HFFc6 (cell line): ENCODE results near the gene CPSF4. TPM values are rescaled to one million over a fixed set of nuclear protein-coding genes. Genes with fewer than 3 reads are reported as not detected.

Source experiments
- DNase-seq: peaks from one replicate; pipeline ENCODE4 v3.0.0-alpha.2; 2018
- H3K27ac Mint-ChIP-seq: 2 replicates; pipeline ENCODE4 v1.8.0; 2020; ENCODE audit warnings: mild to moderate bottlenecking, mixed read lengths
- H3K27me3 Mint-ChIP-seq: 2 replicates; pipeline ENCODE4 v1.8.0; 2021; ENCODE audit warnings: mild to moderate bottlenecking, moderate library complexity, mixed read lengths; ENCODE audit not compliant: insufficient read depth
- H3K36me3 Mint-ChIP-seq: 2 replicates; pipeline ENCODE4 v1.8.0; 2021; ENCODE audit warnings: low read depth, mixed read lengths
- H3K4me1 Mint-ChIP-seq: 2 replicates; pipeline ENCODE4 v1.8.0; 2020; ENCODE audit warnings: low read depth, mixed read lengths
- H3K4me3 Mint-ChIP-seq: 2 replicates; pipeline ENCODE4 v1.8.0; 2020; ENCODE audit warnings: mild to moderate bottlenecking, moderate library complexity, mixed read lengths
- H3K9me3 Mint-ChIP-seq: 2 replicates; pipeline ENCODE4 v1.8.0; 2020; ENCODE audit warnings: mild to moderate bottlenecking, mixed read lengths
- CTCF ChIP-seq: fragments of 200-600 bp; sonication (generic); IDR thresholded peaks from 2 replicates; pipeline ENCODE4 v1.5.0; 2021; ENCODE audit warnings: antibody characterized with exemption, mild to moderate bottlenecking
- total RNA-seq, 6 experiments: library from RNA; stranded (reverse); fragmentation: NEBNext Ultra II Directional; extraction: Animal tissue kit (Norgen Biotek cat#: 25700); gene quantifications; 2 replicates in 1 of 6; 3 replicates in 5 of 6; pipeline ENCODE4 v1.2.3, GENCODE V29; 2021

Gene CPSF4
- total RNA-seq, 6 experiments from 2014 or later, result 26.7 to 34.0 (median 29.2) TPM

DNA sequence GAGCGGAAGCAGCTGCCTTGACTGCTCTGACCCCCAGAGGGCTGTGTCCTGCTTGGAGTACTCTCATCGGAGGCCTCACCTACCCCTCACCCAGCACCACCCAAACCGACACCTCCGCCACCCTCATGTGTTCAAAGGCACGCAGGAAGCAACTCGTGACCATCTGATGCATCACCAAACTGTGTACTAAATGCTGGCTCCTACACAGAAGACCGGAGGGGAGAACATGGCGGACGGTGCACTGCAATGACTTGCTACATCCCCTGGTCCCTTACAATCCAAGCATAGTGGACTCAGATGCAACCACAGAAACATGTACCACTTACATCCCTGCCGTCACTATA lies 33.8 kb upstream of the CPSF4 start:
- Mint-ChIP-seq H3K27me3 (peaks cover 5% of the 10 kb centered on the region; the same call in 1 of the 2 replicates), H3K9me3 (no peaks in the 10 kb centered on the region), H3K4me3 (no peak overlapping the region), H3K4me1 (peaks cover 31% of the 10 kb centered on the region), H3K27ac (no peak overlapping the region), H3K36me3 (peaks cover 38% of the 10 kb centered on the region)
- no peak for DNase-seq
- no peak for TF ChIP-seq CTCF

- Mint-ChIP-seq H3K4me1 (peaks cover 41% of the 10 kb centered on the region), H3K9me3 (no peaks in the 10 kb centered on the region), H3K27ac (peak overlapping the region; percentile 98), H3K27me3 (peaks cover 5% of the 10 kb centered on the region; the same call in 1 of the 2 replicates), H3K4me3 (peak overlapping the region; percentile 98), H3K36me3 (peaks cover 43% of the 10 kb centered on the region)
- no peak for TF ChIP-seq CTCF
- no peak for DNase-seq
Observed at GRCh38 chr7:99406557-99406956, 32.2 kb upstream of the CPSF4 start.

DNA sequence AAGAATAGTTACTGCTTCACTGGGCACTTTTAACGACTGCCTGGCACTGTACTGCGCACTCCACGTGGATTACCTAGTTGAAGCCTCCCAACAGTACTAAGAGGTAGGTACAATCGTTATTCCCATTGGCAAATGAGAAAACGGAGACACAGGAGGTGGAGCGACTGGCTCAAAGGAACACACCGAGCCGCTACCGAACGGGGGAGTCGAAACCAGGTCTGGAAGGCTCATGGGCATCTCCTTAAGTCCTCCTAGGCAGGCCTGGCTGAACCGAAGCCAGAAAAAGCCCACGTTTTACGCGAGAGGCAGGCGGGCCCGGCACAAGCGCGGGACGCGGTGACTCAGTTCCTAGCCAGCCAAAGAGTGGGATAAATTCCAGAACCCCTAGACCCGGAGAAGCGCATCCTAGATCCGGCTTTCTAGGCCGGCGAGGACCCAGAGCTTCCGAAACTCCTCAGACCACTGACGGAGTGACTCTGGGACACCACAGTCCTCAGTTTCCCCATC lies 30.8 kb upstream of the CPSF4 start:
- Mint-ChIP-seq H3K4me1 (peaks cover 41% of the 10 kb centered on the region), H3K27ac (peak overlapping the region; percentile 98), H3K9me3 (no peaks in the 10 kb centered on the region), H3K27me3 (peaks cover 5% of the 10 kb centered on the region; the same call in 1 of the 2 replicates), H3K4me3 (peak overlapping the region; percentile 98), H3K36me3 (peaks cover 48% of the 10 kb centered on the region)
- no peak for TF ChIP-seq CTCF
- peak; percentile 70 for DNase-seq

DNA sequence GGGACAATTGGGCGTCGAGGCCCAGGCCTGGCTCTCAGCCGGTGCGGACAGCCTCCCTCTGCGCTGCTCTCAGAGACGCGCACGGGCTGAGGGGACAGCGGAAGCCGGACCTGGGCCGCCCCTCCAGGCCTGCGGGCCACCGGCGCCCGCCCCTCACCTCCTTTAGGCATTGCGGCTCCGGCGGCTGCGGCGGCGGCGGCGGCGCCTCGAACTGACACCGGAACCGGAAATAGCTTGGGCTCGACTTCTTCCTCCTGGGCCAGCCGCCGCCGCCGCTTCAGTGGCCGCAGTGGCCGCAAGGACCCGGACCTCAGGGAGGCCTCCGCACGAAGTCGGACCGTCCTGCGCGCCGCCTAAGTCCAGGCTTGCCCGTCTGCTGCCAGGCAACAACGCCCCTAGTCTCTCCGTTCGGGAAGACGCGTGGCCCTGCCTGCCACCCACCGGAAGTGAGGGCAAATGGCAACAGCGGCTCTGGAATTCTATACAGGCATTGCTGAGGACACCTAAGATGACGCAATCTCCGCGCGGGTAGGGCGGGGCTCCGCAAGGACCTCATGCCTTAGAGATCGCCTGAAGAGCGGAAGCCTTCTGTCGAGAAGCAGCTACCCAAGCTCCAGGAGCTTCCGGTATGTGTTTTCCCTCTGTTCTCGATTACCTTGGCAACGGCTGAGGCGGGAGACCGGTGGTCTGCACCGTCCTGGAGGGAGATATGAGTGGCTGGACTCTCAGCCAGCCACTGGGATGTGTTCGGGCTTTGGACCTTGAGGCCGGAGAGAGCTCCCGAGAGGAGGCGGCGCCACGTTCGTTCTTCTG lies 30.2 kb upstream of the CPSF4 start, which contains the start of the genes BUD31 and PDAP1:
BUD31 (plus strand) TSS at position 591 of the 813 bp plus-strand sequence. CDS start 2,124 bp downstream, outside the sequence.
PDAP1 (minus strand) TSS at position 219 of the 813 bp plus-strand sequence; CDS start at position 170, 49 bp downstream.
- H3K4me3 Mint-ChIP-seq, result peak within 1 kb of the TSS; percentile 98
- peak within 1 kb of the TSS; percentile 98 for H3K27ac Mint-ChIP-seq
- TF ChIP-seq CTCF, result peak; percentile 23; the same call in 1 of the 2 replicates
- H3K36me3 Mint-ChIP-seq, result peaks cover 46% of the 10 kb centered on the region
- H3K9me3 Mint-ChIP-seq, result no peaks in the 10 kb centered on the region
- H3K4me1 Mint-ChIP-seq, result peaks cover 41% of the 10 kb centered on the region
- DNase-seq, result peak; percentile 93
- peaks cover 5% of the 10 kb centered on the region; the same call in 1 of the 2 replicates for H3K27me3 Mint-ChIP-seq

DNA sequence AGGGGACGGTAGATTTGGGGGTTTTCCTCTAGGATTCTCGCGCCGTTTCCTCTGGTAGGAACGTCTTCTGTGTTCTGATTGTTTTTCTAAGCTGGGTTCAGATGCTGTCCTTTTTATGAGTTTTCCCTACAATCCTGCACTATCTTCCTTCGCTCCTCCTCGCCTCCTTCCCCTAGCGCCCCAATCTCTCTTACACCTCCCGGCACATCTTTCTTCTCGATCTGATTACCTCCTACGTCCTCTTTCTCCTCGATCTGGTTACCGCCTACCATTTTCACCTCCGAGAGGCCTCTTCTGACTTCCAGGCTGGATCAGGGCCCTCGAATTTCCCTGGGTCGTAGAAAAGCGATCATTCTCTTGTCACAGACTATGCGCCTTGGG lies 29.6 kb upstream of the CPSF4 start:
- no peak for TF ChIP-seq CTCF
- peak overlapping the region; percentile 98 for H3K27ac Mint-ChIP-seq
- peaks cover 38% of the 10 kb centered on the region for H3K4me1 Mint-ChIP-seq
- H3K9me3 Mint-ChIP-seq, result no peaks in the 10 kb centered on the region
- no peak for DNase-seq
- H3K36me3 Mint-ChIP-seq, result peaks cover 46% of the 10 kb centered on the region
- H3K27me3 Mint-ChIP-seq, result no peaks in the 10 kb centered on the region
- H3K4me3 Mint-ChIP-seq, result peak overlapping the region; percentile 98
